ENCODE results near the gene ZNF225. TPM values are rescaled to one million over a fixed set of nuclear protein-coding genes. Genes with fewer than 3 reads are reported as not detected.

Gene ZNF225
- total RNA-seq, 4 donors from 2014 or later = 1.8 to 10.1 (median 4.6) TPM

GRCh38 chr19:44072543-44073401, 40.4 kb upstream of the ZNF225 start:
- peak overlapping the region; percentile 57 to 71 (median 63) for H3K4me3 ChIP-seq
- H3K27ac ChIP-seq = no peak overlapping the region
- H3K27me3 ChIP-seq = no peaks in the 10 kb centered on the region
- no peak for TF ChIP-seq POLR2A (IDR thresholded peaks at IDR 0.05)
- TF ChIP-seq EP300 (IDR thresholded peaks at IDR 0.05) = no peak
- TF ChIP-seq CTCF (IDR thresholded peaks at IDR 0.05) = no peak
- no peak for DNase-seq (ENCODE audit: low spot score in 2 of 2)
- H3K36me3 ChIP-seq = peaks cover 0 to 28% (median 0%) of the 10 kb centered on the region in 3 donors
- WGBS, 2 donors = 19 to 22% methylated on average over 18 of the region's 18 CpGs
- peaks cover 0 to 31% (median 1%) of the 10 kb centered on the region in 4 donors for H3K9me3 ChIP-seq
- H3K4me1 ChIP-seq = peaks cover 0 to 11% (median 5%) of the 10 kb centered on the region in 4 donors

- Histone ChIP-seq H3K9me3 (no peaks in the 10 kb centered on the region), H3K4me1 (peaks cover 0 to 11% (median 5%) of the 10 kb centered on the region in 4 donors), H3K27ac (no peak overlapping the region), H3K4me3 (no peak overlapping the region), H3K36me3 (peaks cover 0 to 52% (median 7%) of the 10 kb centered on the region in 3 donors), H3K27me3 (no peaks in the 10 kb centered on the region)
- DNase-seq (ENCODE audit: low spot score in 2 of 2) = no peak
- no peak for TF ChIP-seq POLR2A (IDR thresholded peaks at IDR 0.05)
- no peak for TF ChIP-seq EP300 (IDR thresholded peaks at IDR 0.05)
- no peak for TF ChIP-seq CTCF (IDR thresholded peaks at IDR 0.05)
- 85 to 88% methylated on average over 2 of the region's 2 CpGs for WGBS, 2 donors
These were observed 36.9 kb upstream of the ZNF225 start for GRCh38 chr19:44076325-44076724.

- H3K4me1 ChIP-seq = peaks cover 0 to 24% (median 6%) of the 10 kb centered on the region in 4 donors
- TF ChIP-seq POLR2A (IDR thresholded peaks at IDR 0.05) (no peak), CTCF (IDR thresholded peaks at IDR 0.05) (no peak), EP300 (IDR thresholded peaks at IDR 0.05) (no peak)
- peaks cover 0 to 5% (median 0%) of the 10 kb centered on the region in 4 donors for H3K9me3 ChIP-seq
- no peak overlapping the region for H3K27ac ChIP-seq
- no peak for DNase-seq (ENCODE audit: low spot score in 2 of 2)
- H3K36me3 ChIP-seq = peaks cover 0 to 31% (median 0%) of the 10 kb centered on the region in 3 donors
- WGBS, 2 donors = 55 to 77% methylated on average over 4 of the region's 4 CpGs
- no peaks in the 10 kb centered on the region for H3K27me3 ChIP-seq
- H3K4me3 ChIP-seq = no peak overlapping the region
These were observed 21.1 kb upstream of the ZNF225 start for GRCh38 chr19:44092108-44092507.

DNA sequence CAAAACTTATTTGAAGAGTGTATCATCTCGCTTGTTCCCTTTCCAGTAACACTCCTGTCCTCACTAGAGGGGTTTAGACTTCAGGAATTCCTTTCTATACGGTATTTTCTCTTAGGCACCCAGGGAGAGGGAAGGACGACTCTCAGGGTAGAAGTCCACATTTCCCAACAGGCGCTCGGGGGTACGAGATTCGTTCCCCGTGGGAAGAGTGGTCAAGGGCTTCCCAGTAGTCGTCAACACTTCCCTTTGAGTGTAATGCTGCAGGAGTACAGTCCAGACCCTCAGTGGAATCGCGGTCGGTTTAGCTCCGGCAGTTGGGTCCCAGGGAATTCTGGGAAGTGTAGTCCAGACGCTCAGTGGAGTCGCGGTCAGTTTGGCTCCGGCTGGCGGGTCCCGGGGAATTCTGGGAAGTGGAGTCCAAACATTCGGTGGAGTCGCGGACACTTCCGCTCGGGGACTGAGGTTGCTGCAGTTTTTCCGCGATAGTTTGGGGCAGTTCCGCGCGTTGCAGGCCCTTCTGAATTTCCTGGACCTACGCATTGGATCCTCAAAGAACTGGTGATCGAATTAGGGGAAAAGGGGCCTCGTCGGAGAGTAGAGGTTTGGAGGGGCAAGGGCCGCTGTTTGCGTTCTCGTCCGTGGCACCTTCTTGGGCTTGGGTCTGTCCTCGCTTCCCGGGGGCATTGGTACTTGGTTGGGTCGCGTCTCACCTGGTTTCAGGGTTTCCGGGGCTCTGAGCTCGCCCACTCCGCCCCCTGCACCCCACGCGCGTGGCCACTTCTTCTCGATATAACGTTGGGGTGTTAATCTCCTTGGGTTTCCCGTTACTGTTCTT, 19.1 kb upstream of the ZNF225 start, which contains the start of gene ZNF224:
Gene ZNF224, plus strand, starts transcription at position 431 of the 835 bp plus-strand sequence. CDS start 3,513 bp downstream, outside the sequence.
- peaks cover 0 to 20% (median 0%) of the 10 kb centered on the region in 4 donors for H3K9me3 ChIP-seq
- no peaks in the 10 kb centered on the region for H3K27me3 ChIP-seq
- peaks cover 0 to 24% (median 6%) of the 10 kb centered on the region in 4 donors for H3K4me1 ChIP-seq
- 0 to 1% methylated on average over 43 to 50 of the region's 50 CpGs for WGBS, 2 donors
- TF ChIP-seq POLR2A (IDR thresholded peaks at IDR 0.05) = peak in 1 of 2 donors; percentile 34
- TF ChIP-seq CTCF (IDR thresholded peaks at IDR 0.05) = no peak
- peak; percentile 52 to 81 for TF ChIP-seq EP300 (IDR thresholded peaks at IDR 0.05)
- peak; percentile 75 to 85 for DNase-seq (ENCODE audit: low spot score in 2 of 2)
- H3K27ac ChIP-seq = peak within 1 kb of the TSS in 3 of 4 donors; percentile 75 to 79 (median 77)
- peak within 1 kb of the TSS; percentile 47 to 79 (median 68) for H3K4me3 ChIP-seq
- H3K36me3 ChIP-seq = peaks cover 0 to 31% (median 0%) of the 10 kb centered on the region in 3 donors

Measured in tibial nerve (tissue), 4 donors.